Sigmoid colon (tissue), 7 donors: ENCODE data around the gene LGR5. TPM values are rescaled to one million over a fixed set of nuclear protein-coding genes. Genes with fewer than 3 reads are reported as not detected.

Source experiments
- DNase-seq: peaks from one replicate; pipeline ENCODE4 v3.0.0-alpha.2; 2019
- H3K27ac ChIP-seq, 4 donors: fragments of 200-600 bp; sonication (generic); one replicate each; pipeline ENCODE4 v1.5.1; 2016 to 2019; ENCODE audit warnings: mild to moderate bottlenecking in 1 of 4
- H3K27me3 ChIP-seq, 3 donors: fragments of 200-600 bp; sonication (generic); one replicate each; pipeline ENCODE4 v1.5.1; 2019; ENCODE audit warnings: mild to moderate bottlenecking in 1 of 3
- H3K36me3 ChIP-seq, 4 donors: fragments of 200-600 bp; sonication (generic); one replicate each; pipeline ENCODE4 v1.5.1; 2016 to 2019
- H3K4me1 ChIP-seq, 4 donors: fragments of 200-600 bp; sonication (generic); one replicate each; pipeline ENCODE4 v1.5.1; 2017 to 2019
- H3K4me3 ChIP-seq, 4 donors: fragments of 200-600 bp; sonication (generic); one replicate each; pipeline ENCODE4 v1.5.1; 2017 to 2019; ENCODE audit warnings: mild to moderate bottlenecking in 2 of 4, moderate library complexity in 1 of 4
- H3K9me3 ChIP-seq, 4 donors: fragments of 200-600 bp in 3 of 4; sonication (generic) in 3 of 4; one replicate each; pipeline versions ENCODE4 v1.5.1 to v1.6.1; 2013 to 2019
- EP300 ChIP-seq, 4 donors: sonication (generic); formaldehyde crosslinking; IDR thresholded peaks; one replicate each; pipeline ENCODE4 v1.6.1; 2017; ENCODE audit warnings: antibody characterized with exemption in 4 of 4
- POLR2A ChIP-seq, 2 donors: fragments of 450-650 bp; IDR thresholded peaks; one replicate each; pipeline ENCODE4 v1.6.1; 2016; ENCODE audit warnings: antibody characterized with exemption in 2 of 2, mild to moderate bottlenecking in 2 of 2, moderate library complexity in 2 of 2
- POLR2AphosphoS5 ChIP-seq, 4 donors: sonication (generic); formaldehyde crosslinking; IDR thresholded peaks; one replicate each; pipeline ENCODE4 v1.6.1; 2017; ENCODE audit warnings: antibody characterized with exemption in 4 of 4
- WGBS, 2 donors: extraction: QIAGEN DNeasy Blood & Tissue Kit; methylation state at CpG; one replicate each; pipeline ENCODE4 v1.1.7; 2013; 5-methylcytosine and 5-hydroxymethylcytosine counted together
- intact Hi-C: fragments of 100-400 bp; cut with DNase I; formaldehyde crosslinking; loops from one replicate; pipeline ENCODE4 v1.15.1; 2023
- polyA plus RNA-seq, 3 donors: library from polyadenylated mRNA; stranded (reverse); fragments of 200-250 nt; gene quantifications; one replicate each; pipeline ENCODE4 v1.2.3, GENCODE V29; 2013
- total RNA-seq, 4 donors: library from RNA; depleted of rRNA; stranded (reverse); fragments of >200 nt; gene quantifications; one replicate each; pipeline ENCODE4 v1.1.0, GENCODE V29; 2016
- TF ChIP-seq, protein P1 (sequence below), 4 experiments: fragments of 450-650 bp in 3 of 4; fragments of 200-600 bp in 1 of 4; IDR thresholded peaks; one replicate each; pipeline ENCODE4 v1.5.1; 2016 to 2019; ENCODE audit warnings: antibody characterized with exemption in 4 of 4, mild to moderate bottlenecking in 3 of 4, moderate library complexity in 2 of 4
- donor health status: healthy with polysubstance abuse.
- donor health status: Bipolar disorder and iron deficiency.
- donor health status: healthy.

The LGR5 gene
- total and polyA plus RNA-seq, 7 donors: 0.23 to 3.4 (median 0.36) TPM; not detected in 4

DNA sequence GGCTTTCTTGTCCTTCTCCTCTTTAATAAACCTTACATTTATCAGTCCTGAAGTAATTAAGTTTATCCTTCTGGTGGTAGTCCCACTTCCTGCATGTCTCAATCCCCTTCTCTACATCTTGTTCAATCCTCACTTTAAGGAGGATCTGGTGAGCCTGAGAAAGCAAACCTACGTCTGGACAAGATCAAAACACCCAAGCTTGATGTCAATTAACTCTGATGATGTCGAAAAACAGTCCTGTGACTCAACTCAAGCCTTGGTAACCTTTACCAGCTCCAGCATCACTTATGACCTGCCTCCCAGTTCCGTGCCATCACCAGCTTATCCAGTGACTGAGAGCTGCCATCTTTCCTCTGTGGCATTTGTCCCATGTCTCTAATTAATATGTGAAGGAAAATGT is 144.8 kb downstream of the LGR5 start:
- TF ChIP-seq POLR2A (IDR thresholded peaks at IDR 0.05): no peak
- no peak for TF ChIP-seq EP300 (IDR thresholded peaks at IDR 0.05)
- TF ChIP-seq, protein P1, sequence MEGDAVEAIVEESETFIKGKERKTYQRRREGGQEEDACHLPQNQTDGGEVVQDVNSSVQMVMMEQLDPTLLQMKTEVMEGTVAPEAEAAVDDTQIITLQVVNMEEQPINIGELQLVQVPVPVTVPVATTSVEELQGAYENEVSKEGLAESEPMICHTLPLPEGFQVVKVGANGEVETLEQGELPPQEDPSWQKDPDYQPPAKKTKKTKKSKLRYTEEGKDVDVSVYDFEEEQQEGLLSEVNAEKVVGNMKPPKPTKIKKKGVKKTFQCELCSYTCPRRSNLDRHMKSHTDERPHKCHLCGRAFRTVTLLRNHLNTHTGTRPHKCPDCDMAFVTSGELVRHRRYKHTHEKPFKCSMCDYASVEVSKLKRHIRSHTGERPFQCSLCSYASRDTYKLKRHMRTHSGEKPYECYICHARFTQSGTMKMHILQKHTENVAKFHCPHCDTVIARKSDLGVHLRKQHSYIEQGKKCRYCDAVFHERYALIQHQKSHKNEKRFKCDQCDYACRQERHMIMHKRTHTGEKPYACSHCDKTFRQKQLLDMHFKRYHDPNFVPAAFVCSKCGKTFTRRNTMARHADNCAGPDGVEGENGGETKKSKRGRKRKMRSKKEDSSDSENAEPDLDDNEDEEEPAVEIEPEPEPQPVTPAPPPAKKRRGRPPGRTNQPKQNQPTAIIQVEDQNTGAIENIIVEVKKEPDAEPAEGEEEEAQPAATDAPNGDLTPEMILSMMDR (IDR thresholded peaks at IDR 0.05): no peak
- TF ChIP-seq POLR2AphosphoS5 (IDR thresholded peaks at IDR 0.05): no peak
- H3K4me3 ChIP-seq: no peak overlapping the region
- DNase-seq: no peak
- H3K27me3 ChIP-seq: no peaks in the 10 kb centered on the region
- H3K4me1 ChIP-seq: no peaks in the 10 kb centered on the region
- no peaks in the 10 kb centered on the region for H3K9me3 ChIP-seq
- no peak overlapping the region for H3K27ac ChIP-seq
- WGBS, 2 donors: 83 to 89% methylated on average over 3 of the region's 3 CpGs
- intact Hi-C loops: no loop called here
- no peaks in the 10 kb centered on the region for H3K36me3 ChIP-seq

DNA sequence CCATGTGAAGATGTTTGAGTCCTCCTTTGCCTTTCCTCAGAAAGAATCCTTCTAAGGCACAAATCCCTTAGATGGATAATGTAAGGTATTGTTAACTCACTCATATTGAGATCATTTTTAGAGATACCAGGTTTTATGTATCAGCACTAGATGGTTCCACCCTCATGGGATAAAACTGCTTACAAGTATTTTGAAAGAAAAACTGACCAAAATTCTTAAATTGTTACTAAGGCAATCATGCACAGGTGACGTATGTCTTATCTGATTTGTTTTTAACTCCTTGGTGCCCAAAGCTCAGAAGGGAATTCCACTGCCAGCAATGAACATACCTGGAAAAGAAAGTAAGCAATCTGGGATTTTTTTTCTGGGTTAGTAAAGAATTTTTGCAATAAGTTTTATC is 145.6 kb downstream of the LGR5 start:
- no peak for TF ChIP-seq POLR2AphosphoS5 (IDR thresholded peaks at IDR 0.05)
- no peak for TF ChIP-seq EP300 (IDR thresholded peaks at IDR 0.05)
- no peak for TF ChIP-seq POLR2A (IDR thresholded peaks at IDR 0.05)
- TF ChIP-seq, protein P1 (IDR thresholded peaks at IDR 0.05): no peak
- no peak overlapping the region for H3K4me3 ChIP-seq
- H3K27me3 ChIP-seq: no peaks in the 10 kb centered on the region
- H3K4me1 ChIP-seq: no peaks in the 10 kb centered on the region
- no peak overlapping the region for H3K27ac ChIP-seq
- intact Hi-C loops: no loop called here
- 31 to 59% methylated on average over 1 of the region's 1 CpG for WGBS, 2 donors
- no peaks in the 10 kb centered on the region for H3K9me3 ChIP-seq
- no peak for DNase-seq
- H3K36me3 ChIP-seq: no peaks in the 10 kb centered on the region

GRCh38 chr12:71587012-71587411 is 147.4 kb downstream of the LGR5 start:
- Histone ChIP-seq H3K27me3 (peaks cover 0 to 6% (median 0%) of the 10 kb centered on the region in 3 donors), H3K27ac (no peak overlapping the region), H3K4me1 (no peaks in the 10 kb centered on the region), H3K9me3 (no peaks in the 10 kb centered on the region), H3K4me3 (no peak overlapping the region), H3K36me3 (no peaks in the 10 kb centered on the region)
- WGBS, 2 donors: 65 to 90% methylated on average over 2 of the region's 2 CpGs
- no peak for DNase-seq
- TF ChIP-seq EP300 (IDR thresholded peaks at IDR 0.05): no peak
- TF ChIP-seq, protein P1 (IDR thresholded peaks at IDR 0.05): no peak
- TF ChIP-seq POLR2AphosphoS5 (IDR thresholded peaks at IDR 0.05): no peak
- TF ChIP-seq POLR2A (IDR thresholded peaks at IDR 0.05): no peak
- intact Hi-C loops: no loop called here

GRCh38 chr12:71589478-71589881 is 149.9 kb downstream of the LGR5 start:
- intact Hi-C loops: no loop called here

More at GRCh38 chr12:71589478-71589881, 149.9 kb downstream of the LGR5 start:
- H3K36me3 ChIP-seq: no peaks in the 10 kb centered on the region
- DNase-seq: no peak
- H3K27ac ChIP-seq: no peak overlapping the region
- no peaks in the 10 kb centered on the region for H3K9me3 ChIP-seq
- H3K4me1 ChIP-seq: no peaks in the 10 kb centered on the region
- H3K4me3 ChIP-seq: no peak overlapping the region
- TF ChIP-seq POLR2AphosphoS5 (IDR thresholded peaks at IDR 0.05) (no peak), POLR2A (IDR thresholded peaks at IDR 0.05) (no peak), EP300 (IDR thresholded peaks at IDR 0.05) (no peak)
- TF ChIP-seq, protein P1 (IDR thresholded peaks at IDR 0.05): no peak
- H3K27me3 ChIP-seq: peaks cover 0 to 23% (median 0%) of the 10 kb centered on the region in 3 donors
- WGBS, 2 donors: 82 to 84% methylated on average over 4 of the region's 4 CpGs
